ENCODE results near the gene SLC50A1.
A peak's percentile ranks its signal among the peaks of the same experiment; 100 is the strongest.

The SLC50A1 gene

DNA sequence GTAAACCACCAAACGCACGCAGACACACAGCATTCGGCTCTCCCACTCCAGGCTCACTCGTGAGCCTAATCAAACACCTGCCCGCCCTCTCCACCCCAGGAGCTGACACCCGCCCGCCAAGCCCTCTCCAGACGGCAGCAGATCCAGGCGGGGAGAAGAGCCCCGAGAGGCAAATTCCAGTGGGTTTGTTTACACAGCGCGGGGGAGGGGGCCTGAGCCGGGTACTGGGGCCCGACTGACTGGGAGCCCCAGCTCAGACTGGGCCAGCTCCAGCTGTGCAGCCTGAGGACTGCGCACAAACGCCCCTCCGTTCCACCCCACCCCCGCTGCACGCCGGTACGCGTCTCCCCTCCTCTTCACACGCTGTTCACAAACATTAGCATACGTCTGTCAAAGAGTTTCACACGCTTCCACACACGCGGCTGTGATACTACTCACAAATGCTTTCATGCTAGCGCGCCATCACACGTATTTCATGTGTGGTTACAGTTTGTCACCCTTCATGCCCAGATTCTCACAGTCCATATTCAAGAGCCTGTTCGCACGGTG, 9.0 kb upstream of the SLC50A1 start:
- TF ChIP-seq FOXM1 (IDR thresholded peaks at IDR 0.05; ENCODE audit: borderline replicate concordance, low read depth) (no peak), REST (IDR thresholded peaks at IDR 0.05; ENCODE audit: low read depth) (no peak), YY1 (IDR thresholded peaks at IDR 0.05; ENCODE audit: low read depth) (no peak), EGR1 (IDR thresholded peaks at IDR 0.05) (no peak), CEBPB (IDR thresholded peaks at IDR 0.05) (no peak), ZBTB7A (IDR thresholded peaks at IDR 0.05; ENCODE audit: low read depth) (no peak), RAD21 (IDR thresholded peaks at IDR 0.05; ENCODE audit: low read depth) (no peak), TAF1 (IDR thresholded peaks at IDR 0.05; ENCODE audit: low read depth) (no peak), NFIC (IDR thresholded peaks at IDR 0.05) (no peak), USF1 (IDR thresholded peaks at IDR 0.05) (no peak), EP300 (IDR thresholded peaks at IDR 0.05; ENCODE audit: borderline replicate concordance) (no peak), TEAD4 (IDR thresholded peaks at IDR 0.05) (no peak), CREB1 (IDR thresholded peaks at IDR 0.05; ENCODE audit: low read depth) (no peak), TCF12 (IDR thresholded peaks at IDR 0.05; ENCODE audit: low read depth) (no peak)
- TF ChIP-seq, protein P1, sequence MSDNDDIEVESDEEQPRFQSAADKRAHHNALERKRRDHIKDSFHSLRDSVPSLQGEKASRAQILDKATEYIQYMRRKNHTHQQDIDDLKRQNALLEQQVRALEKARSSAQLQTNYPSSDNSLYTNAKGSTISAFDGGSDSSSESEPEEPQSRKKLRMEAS (IDR thresholded peaks at IDR 0.05), result no peak

GRCh38 chr1:155127105-155127966, 8.3 kb upstream of the SLC50A1 start, which contains the start of gene EFNA1:
TSS of gene EFNA1 (plus strand) at chr1:155127876. CDS start at chr1:155127978, 102 bp downstream.
- TF ChIP-seq EP300 (IDR thresholded peaks at IDR 0.05; ENCODE audit: borderline replicate concordance) (no peak), YY1 (IDR thresholded peaks at IDR 0.05; ENCODE audit: low read depth) (no peak), TEAD4 (IDR thresholded peaks at IDR 0.05) (no peak), EGR1 (IDR thresholded peaks at IDR 0.05) (no peak), NFIC (IDR thresholded peaks at IDR 0.05) (no peak), CREB1 (IDR thresholded peaks at IDR 0.05; ENCODE audit: low read depth) (no peak), ZBTB7A (IDR thresholded peaks at IDR 0.05; ENCODE audit: low read depth) (no peak; the same call in none of the 2 replicates), CEBPB (IDR thresholded peaks at IDR 0.05) (peak; percentile 41; the same call in 1 of the 2 replicates), FOXM1 (IDR thresholded peaks at IDR 0.05; ENCODE audit: borderline replicate concordance, low read depth) (no peak)
- TF ChIP-seq, protein P1 (IDR thresholded peaks at IDR 0.05), result peak; percentile 75; the same call in 1 of the 2 replicates

DNA sequence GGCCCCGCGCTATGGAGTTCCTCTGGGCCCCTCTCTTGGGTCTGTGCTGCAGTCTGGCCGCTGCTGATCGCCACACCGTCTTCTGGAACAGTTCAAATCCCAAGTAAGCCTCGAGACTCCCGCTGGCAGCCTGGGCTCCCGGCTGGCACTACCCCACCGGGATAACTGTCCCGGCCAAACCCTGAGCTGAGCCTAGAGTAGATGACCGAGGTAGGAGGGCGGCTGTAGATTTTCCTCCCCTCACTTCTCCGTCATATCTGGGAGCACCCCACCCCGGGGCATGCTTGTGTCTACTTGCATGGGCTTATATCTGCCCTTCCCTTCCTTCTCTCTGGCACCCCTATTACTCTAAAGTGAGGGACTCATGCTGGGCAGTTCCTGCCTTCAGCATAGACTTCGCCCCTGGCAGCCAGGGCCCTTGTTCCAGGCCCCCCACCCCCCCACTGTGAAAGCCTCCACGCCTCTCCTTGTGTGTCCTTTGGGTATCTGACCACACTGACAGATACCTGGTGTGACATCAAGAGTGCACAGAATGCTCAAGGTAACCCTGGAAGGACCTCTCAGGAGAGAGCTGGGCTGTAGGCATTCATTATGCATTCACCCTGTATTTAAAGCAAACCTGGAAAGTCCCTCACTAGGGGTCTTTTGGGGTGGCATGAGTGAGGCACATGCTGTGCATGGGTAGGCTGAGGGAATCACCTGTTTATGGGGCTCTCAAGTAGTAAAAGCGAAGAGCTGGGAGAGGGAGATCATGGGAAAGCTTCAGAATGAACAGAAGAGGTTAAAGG, 7.5 kb upstream of the SLC50A1 start:
- TF ChIP-seq EP300 (IDR thresholded peaks at IDR 0.05; ENCODE audit: borderline replicate concordance) (no peak), TEAD4 (IDR thresholded peaks at IDR 0.05) (no peak), YY1 (IDR thresholded peaks at IDR 0.05; ENCODE audit: low read depth) (no peak), FOXM1 (IDR thresholded peaks at IDR 0.05; ENCODE audit: borderline replicate concordance, low read depth) (no peak), RAD21 (IDR thresholded peaks at IDR 0.05; ENCODE audit: low read depth) (no peak), TAF1 (IDR thresholded peaks at IDR 0.05; ENCODE audit: low read depth) (no peak), CREB1 (IDR thresholded peaks at IDR 0.05; ENCODE audit: low read depth) (no peak), CEBPB (IDR thresholded peaks at IDR 0.05) (no peak), NFIC (IDR thresholded peaks at IDR 0.05) (no peak), REST (IDR thresholded peaks at IDR 0.05; ENCODE audit: low read depth) (no peak), EGR1 (IDR thresholded peaks at IDR 0.05) (no peak), USF1 (IDR thresholded peaks at IDR 0.05) (no peak), ZBTB7A (IDR thresholded peaks at IDR 0.05; ENCODE audit: low read depth) (no peak), TCF12 (IDR thresholded peaks at IDR 0.05; ENCODE audit: low read depth) (no peak)
- TF ChIP-seq, protein P1 (IDR thresholded peaks at IDR 0.05), result no peak

DNA sequence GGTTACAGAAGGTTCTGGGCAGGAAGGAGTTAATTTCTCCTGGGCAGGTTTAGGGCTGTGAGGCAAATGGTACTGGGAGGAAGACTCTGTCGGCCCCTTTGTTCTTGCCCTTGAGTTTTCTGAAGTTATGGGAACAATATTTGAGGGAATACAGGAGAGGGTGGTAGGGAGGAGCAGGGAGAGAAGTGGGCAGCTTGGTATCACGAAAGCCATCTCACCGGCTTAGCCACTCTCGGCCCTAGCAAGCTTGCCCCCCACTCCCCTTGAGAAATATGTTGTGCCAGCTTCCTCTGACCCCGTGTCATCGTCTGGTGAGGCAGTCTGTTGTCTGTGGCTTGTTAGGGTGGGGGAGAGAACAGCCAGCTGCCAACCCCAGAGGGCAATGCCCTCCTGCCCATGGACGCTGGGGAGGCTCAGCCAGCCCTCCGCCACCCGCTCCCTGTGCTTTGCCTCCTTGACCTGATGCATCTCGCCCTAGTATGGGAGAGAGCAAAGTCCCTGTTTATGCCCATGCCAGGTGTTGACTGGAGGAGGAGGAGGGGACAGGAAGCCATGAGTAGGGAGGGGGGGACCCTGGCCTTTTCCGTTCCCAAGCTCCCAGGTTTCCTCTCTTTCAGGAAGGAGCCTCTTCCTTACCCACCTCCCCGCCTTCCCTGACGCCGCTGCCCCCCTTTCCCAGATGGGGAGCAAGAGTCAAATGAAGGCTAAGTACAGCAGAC, 6.7 kb upstream of the SLC50A1 start:
- TF ChIP-seq EGR1 (IDR thresholded peaks at IDR 0.05) (no peak), REST (IDR thresholded peaks at IDR 0.05; ENCODE audit: low read depth) (no peak), USF1 (IDR thresholded peaks at IDR 0.05) (no peak), TEAD4 (IDR thresholded peaks at IDR 0.05) (no peak), FOXM1 (IDR thresholded peaks at IDR 0.05; ENCODE audit: borderline replicate concordance, low read depth) (no peak), TCF12 (IDR thresholded peaks at IDR 0.05; ENCODE audit: low read depth) (no peak), TAF1 (IDR thresholded peaks at IDR 0.05; ENCODE audit: low read depth) (no peak)
